T-helper 2 cell treated with Interferon-gamma antibody and Interleukin-4, amounts not matched to agents 5 μg/mL and 100 μg/mL, for 36 hours (primary cell): Measurements from ENCODE around the gene SLC2A1.
"Not testable (repeated sequence)": the region's sequence is repeated elsewhere in the genome, so short reads cannot be mapped to it uniquely, and the experiment has no call there.

Source experiments
- DNase-seq: peaks from one replicate; pipeline ENCODE4 v3.0.0; 2021; ENCODE audit warnings: low spot score
- H3K27ac Mint-ChIP-seq: one replicate; pipeline ENCODE4 v1.8.0; 2021; ENCODE audit warnings: mild to moderate bottlenecking, mixed read lengths
- H3K27me3 Mint-ChIP-seq: one replicate; pipeline ENCODE4 v1.8.0; 2021; ENCODE audit warnings: low read depth, mixed read lengths
- H3K36me3 Mint-ChIP-seq: one replicate; pipeline ENCODE4 v1.8.0; 2021; ENCODE audit warnings: low read depth, mixed read lengths
- H3K4me1 Mint-ChIP-seq: one replicate; pipeline ENCODE4 v1.8.0; 2021; ENCODE audit warnings: low read depth, mixed read lengths
- H3K4me3 Mint-ChIP-seq: one replicate; pipeline ENCODE4 v1.8.0; 2022; ENCODE audit warnings: mild to moderate bottlenecking, moderate library complexity, mixed read lengths
- H3K9me3 Mint-ChIP-seq: one replicate; pipeline ENCODE4 v1.8.0; 2021; ENCODE audit warnings: mixed read lengths

The SLC2A1 gene

GRCh38 chr1:42914092-42914627 lies 44.5 kb downstream of the SLC2A1 start:
- DNase-seq, result no peak
- Mint-ChIP-seq H3K27me3 (peaks cover 12% of the 10 kb centered on the region), H3K27ac (no peak overlapping the region), H3K9me3 (peaks cover 22% of the 10 kb centered on the region), H3K4me1 (peaks cover 8% of the 10 kb centered on the region), H3K36me3 (peaks cover 2% of the 10 kb centered on the region), H3K4me3 (no peak overlapping the region)

GRCh38 chr1:42913426-42914091 lies 45.1 kb downstream of the SLC2A1 start:
- no peak for DNase-seq
- Mint-ChIP-seq H3K4me3 (no peak overlapping the region), H3K27ac (no peak overlapping the region), H3K36me3 (peaks cover 2% of the 10 kb centered on the region), H3K9me3 (peaks cover 22% of the 10 kb centered on the region), H3K27me3 (peaks cover 12% of the 10 kb centered on the region), H3K4me1 (peaks cover 8% of the 10 kb centered on the region)

GRCh38 chr1:42910985-42911384 lies 47.7 kb downstream of the SLC2A1 start:
- peaks cover 20% of the 10 kb centered on the region for H3K9me3 Mint-ChIP-seq
- H3K27ac Mint-ChIP-seq, result no peak overlapping the region
- no peak overlapping the region for H3K4me3 Mint-ChIP-seq
- no peak for DNase-seq
- peaks cover 4% of the 10 kb centered on the region for H3K4me1 Mint-ChIP-seq
- H3K36me3 Mint-ChIP-seq, result peaks cover 2% of the 10 kb centered on the region
- peaks cover 7% of the 10 kb centered on the region for H3K27me3 Mint-ChIP-seq

GRCh38 chr1:42908046-42908445 lies 50.6 kb downstream of the SLC2A1 start:
- no peaks in the 10 kb centered on the region for H3K9me3 Mint-ChIP-seq
- H3K27me3 Mint-ChIP-seq, result peaks cover 2% of the 10 kb centered on the region
- H3K27ac Mint-ChIP-seq, result no peak overlapping the region
- DNase-seq, result no peak
- H3K4me3 Mint-ChIP-seq, result no peak overlapping the region
- H3K36me3 Mint-ChIP-seq, result no peaks in the 10 kb centered on the region
- no peaks in the 10 kb centered on the region for H3K4me1 Mint-ChIP-seq

GRCh38 chr1:42904434-42904833 lies 54.2 kb downstream of the SLC2A1 start:
- Mint-ChIP-seq H3K4me1 (no peaks in the 10 kb centered on the region), H3K27me3 (peaks cover 4% of the 10 kb centered on the region), H3K27ac (no peak overlapping the region), H3K9me3 (no peaks in the 10 kb centered on the region), H3K4me3 (no peak overlapping the region), H3K36me3 (no peaks in the 10 kb centered on the region)
- no peak for DNase-seq

- H3K4me1 Mint-ChIP-seq, DNase-seq, H3K27ac Mint-ChIP-seq, H3K4me3 Mint-ChIP-seq, H3K9me3 Mint-ChIP-seq, H3K36me3 Mint-ChIP-seq: not testable (repeated sequence)
- H3K27me3 Mint-ChIP-seq, result peaks cover 40% of the 10 kb centered on the region
Observed at GRCh38 chr1:42899960-42900359, 58.7 kb downstream of the SLC2A1 start.

DNA sequence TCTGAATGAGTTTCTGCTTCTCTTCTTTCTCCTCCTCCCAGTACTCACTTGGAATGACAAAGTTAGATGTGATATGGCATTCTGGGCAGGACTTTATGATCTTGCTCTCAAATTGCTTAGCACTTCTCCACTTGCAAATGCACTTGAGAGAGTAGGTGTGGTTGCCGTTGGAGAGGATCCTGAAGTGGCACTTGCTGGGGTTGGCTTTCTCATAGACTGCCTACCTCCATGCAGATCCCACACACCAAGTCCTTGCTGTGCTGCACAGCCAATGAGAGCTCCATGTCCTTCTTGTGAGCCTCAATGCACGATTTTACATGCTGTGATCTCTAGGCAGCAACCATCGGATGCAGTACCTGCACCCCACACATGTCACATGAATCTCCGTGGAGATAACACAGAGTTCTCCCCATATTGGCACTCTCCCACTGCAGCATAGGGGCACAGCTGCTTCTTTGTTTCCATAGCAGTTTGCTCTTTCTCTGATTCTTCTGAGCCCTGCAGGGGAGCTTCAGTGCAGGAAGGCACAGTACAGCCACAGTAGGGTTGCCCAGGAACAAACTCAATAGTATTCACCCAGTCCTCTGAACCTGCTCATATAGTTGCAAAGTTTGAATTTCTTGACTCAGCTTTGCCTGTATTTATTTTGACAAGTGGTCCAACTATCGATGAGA lies 67.1 kb downstream of the SLC2A1 start:
- Mint-ChIP-seq H3K27ac (no peak overlapping the region), H3K4me3 (no peak overlapping the region), H3K4me1 (peaks cover 3% of the 10 kb centered on the region), H3K27me3 (peaks cover 22% of the 10 kb centered on the region), H3K36me3 (no peaks in the 10 kb centered on the region), H3K9me3 (no peaks in the 10 kb centered on the region)
- no peak for DNase-seq

DNA sequence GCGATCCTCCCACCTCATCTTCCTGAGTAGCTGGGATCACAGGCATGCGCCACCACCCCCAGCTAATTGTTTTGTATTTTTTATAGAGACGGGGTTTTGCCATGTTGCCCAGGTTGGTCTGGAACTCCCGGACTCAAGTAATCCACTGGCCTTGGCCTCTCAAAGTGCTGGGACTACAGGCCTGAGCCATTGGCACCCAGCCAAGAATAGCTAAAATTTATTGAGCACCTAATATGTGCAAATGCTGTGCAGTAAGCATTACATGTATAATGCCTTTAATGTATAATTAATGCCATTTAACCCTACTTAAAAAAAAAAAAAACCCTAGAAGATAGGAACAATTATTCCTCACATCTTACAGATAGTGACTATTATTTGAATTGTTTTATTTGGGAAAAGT lies 69.4 kb downstream of the SLC2A1 start:
- peaks cover 3% of the 10 kb centered on the region for H3K4me1 Mint-ChIP-seq
- no peaks in the 10 kb centered on the region for H3K9me3 Mint-ChIP-seq
- H3K27ac Mint-ChIP-seq, result no peak overlapping the region
- H3K27me3 Mint-ChIP-seq, result peaks cover 9% of the 10 kb centered on the region
- H3K36me3 Mint-ChIP-seq, result no peaks in the 10 kb centered on the region
- DNase-seq, result no peak
- no peak overlapping the region for H3K4me3 Mint-ChIP-seq

GRCh38 chr1:42888013-42888633 lies 70.5 kb downstream of the SLC2A1 start:
- Mint-ChIP-seq H3K36me3 (no peaks in the 10 kb centered on the region), H3K27ac (no peak overlapping the region), H3K4me3 (no peak overlapping the region), H3K4me1 (peaks cover 3% of the 10 kb centered on the region), H3K9me3 (no peaks in the 10 kb centered on the region), H3K27me3 (peaks cover 9% of the 10 kb centered on the region)
- DNase-seq, result no peak

DNA sequence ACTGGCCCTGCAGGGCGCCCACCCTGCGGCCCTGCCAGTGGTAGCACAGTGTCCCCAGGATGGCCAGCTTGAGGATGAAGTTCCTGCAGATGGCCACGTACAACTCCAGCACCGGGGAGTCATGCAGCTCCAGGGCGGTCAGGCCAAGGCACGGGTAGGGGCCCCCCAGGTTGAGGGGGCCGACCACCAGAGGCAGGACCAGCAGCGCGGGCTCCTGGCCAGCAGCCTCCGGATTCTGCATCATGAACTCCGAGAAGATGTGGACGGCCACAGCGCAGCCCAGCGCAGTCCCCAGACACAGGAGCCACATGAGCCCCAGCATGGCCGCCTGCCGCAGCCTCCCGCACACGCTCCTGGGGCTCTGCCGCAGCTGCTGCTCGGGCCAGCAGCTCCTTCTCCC lies 71.3 kb downstream of the SLC2A1 start:
- no peak overlapping the region for H3K4me3 Mint-ChIP-seq
- H3K4me1 Mint-ChIP-seq, result peaks cover 3% of the 10 kb centered on the region
- H3K27ac Mint-ChIP-seq, result no peak overlapping the region
- peaks cover 8% of the 10 kb centered on the region for H3K27me3 Mint-ChIP-seq
- H3K36me3 Mint-ChIP-seq, result no peaks in the 10 kb centered on the region
- DNase-seq, result no peak
- H3K9me3 Mint-ChIP-seq, result no peaks in the 10 kb centered on the region

- no peaks in the 10 kb centered on the region for H3K4me1 Mint-ChIP-seq
- H3K9me3 Mint-ChIP-seq, result no peaks in the 10 kb centered on the region
- no peaks in the 10 kb centered on the region for H3K36me3 Mint-ChIP-seq
- H3K27ac Mint-ChIP-seq, result no peak overlapping the region
- no peak for DNase-seq
- no peak overlapping the region for H3K4me3 Mint-ChIP-seq
- peaks cover 5% of the 10 kb centered on the region for H3K27me3 Mint-ChIP-seq
Observed at GRCh38 chr1:42886800-42887199, 71.9 kb downstream of the SLC2A1 start.

DNA sequence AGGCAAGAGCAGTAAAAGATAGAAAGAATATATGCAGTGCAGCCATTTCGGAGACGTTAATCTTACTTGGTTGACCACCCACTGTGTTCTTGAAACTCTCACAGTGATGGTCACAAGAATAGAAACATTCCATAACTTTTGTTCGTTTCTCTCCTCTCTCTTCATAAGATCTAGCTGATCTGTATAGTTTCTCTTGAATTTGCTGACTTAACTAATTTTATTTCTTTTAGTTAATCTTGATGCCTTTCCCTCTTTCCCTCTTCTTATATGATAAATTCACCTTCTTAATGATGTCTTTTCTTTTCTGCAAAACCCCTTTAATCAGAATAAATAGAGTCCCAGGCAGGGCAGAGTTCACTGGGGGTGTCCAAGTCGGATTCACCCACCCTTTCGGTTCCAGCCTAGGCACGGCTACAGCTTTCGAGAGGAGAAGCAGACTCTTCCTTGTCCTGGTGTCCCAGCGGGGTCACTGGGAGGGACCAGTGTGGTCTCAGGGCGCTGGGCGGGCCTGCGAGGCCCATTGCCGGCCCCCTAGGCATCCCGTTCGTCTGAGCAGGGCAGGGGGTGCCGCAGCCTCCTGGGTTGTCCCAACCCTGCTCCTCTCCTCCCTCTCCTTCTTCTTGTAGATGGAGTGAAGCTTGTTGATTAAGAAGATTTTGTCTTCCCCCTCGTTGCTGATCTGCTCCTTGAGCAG lies 72.5 kb downstream of the SLC2A1 start:
- Mint-ChIP-seq H3K27me3 (peaks cover 5% of the 10 kb centered on the region), H3K4me3 (no peak overlapping the region), H3K36me3 (no peaks in the 10 kb centered on the region), H3K9me3 (no peaks in the 10 kb centered on the region), H3K4me1 (no peaks in the 10 kb centered on the region), H3K27ac (no peak overlapping the region)
- DNase-seq, result no peak

GRCh38 chr1:42880384-42880783 lies 78.3 kb downstream of the SLC2A1 start:
- Mint-ChIP-seq H3K27me3 (peaks cover 19% of the 10 kb centered on the region), H3K36me3 (no peaks in the 10 kb centered on the region), H3K4me3 (no peak overlapping the region), H3K9me3 (no peaks in the 10 kb centered on the region), H3K4me1 (no peaks in the 10 kb centered on the region), H3K27ac (no peak overlapping the region)
- DNase-seq, result no peak

DNA sequence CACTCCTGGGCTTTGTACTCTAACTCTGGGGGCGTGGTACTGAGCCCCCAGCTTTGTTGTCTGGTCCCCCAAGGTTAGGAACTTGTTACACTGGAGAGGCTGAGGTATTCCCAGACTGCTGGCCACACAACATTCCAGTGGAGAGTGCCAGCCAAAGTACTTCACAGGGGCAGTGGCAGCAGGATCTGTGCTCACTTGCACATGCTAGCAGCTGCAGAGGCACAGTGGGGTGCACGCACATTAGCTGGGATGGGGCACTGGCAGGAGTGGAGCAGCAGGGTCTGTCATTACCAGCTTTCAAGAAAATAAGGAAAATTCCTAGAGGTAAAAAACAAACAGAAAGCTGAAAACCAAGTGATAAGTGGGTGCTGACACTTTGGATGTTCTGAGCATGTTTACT lies 81.3 kb downstream of the SLC2A1 start:
- Mint-ChIP-seq H3K9me3 (peaks cover 12% of the 10 kb centered on the region), H3K4me1 (peaks cover 2% of the 10 kb centered on the region), H3K36me3 (no peaks in the 10 kb centered on the region), H3K27me3 (peaks cover 23% of the 10 kb centered on the region), H3K27ac (no peak overlapping the region), H3K4me3 (no peak overlapping the region)
- DNase-seq, result no peak
